Activated naive CD8-positive, alpha-beta T cell (primary cell): ENCODE measurements around the gene STX1A.

Source experiments
- H3K27ac Mint-ChIP-seq: one replicate; pipeline ENCODE4 v1.8.0; 2021; ENCODE audit warnings: mixed read lengths
- H3K27me3 Mint-ChIP-seq: one replicate; pipeline ENCODE4 v1.8.0; 2021; ENCODE audit warnings: mixed read lengths
- H3K36me3 Mint-ChIP-seq: one replicate; pipeline ENCODE4 v1.8.0; 2021; ENCODE audit warnings: mixed read lengths
- H3K4me1 Mint-ChIP-seq: one replicate; pipeline ENCODE4 v1.8.0; 2021; ENCODE audit warnings: low read depth, mixed read lengths
- H3K4me3 Mint-ChIP-seq: one replicate; pipeline ENCODE4 v1.8.0; 2021; ENCODE audit warnings: mild to moderate bottlenecking, mixed read lengths
- H3K9me3 Mint-ChIP-seq: one replicate; pipeline ENCODE4 v1.8.0; 2021; ENCODE audit warnings: low read depth, mixed read lengths

Gene STX1A

DNA sequence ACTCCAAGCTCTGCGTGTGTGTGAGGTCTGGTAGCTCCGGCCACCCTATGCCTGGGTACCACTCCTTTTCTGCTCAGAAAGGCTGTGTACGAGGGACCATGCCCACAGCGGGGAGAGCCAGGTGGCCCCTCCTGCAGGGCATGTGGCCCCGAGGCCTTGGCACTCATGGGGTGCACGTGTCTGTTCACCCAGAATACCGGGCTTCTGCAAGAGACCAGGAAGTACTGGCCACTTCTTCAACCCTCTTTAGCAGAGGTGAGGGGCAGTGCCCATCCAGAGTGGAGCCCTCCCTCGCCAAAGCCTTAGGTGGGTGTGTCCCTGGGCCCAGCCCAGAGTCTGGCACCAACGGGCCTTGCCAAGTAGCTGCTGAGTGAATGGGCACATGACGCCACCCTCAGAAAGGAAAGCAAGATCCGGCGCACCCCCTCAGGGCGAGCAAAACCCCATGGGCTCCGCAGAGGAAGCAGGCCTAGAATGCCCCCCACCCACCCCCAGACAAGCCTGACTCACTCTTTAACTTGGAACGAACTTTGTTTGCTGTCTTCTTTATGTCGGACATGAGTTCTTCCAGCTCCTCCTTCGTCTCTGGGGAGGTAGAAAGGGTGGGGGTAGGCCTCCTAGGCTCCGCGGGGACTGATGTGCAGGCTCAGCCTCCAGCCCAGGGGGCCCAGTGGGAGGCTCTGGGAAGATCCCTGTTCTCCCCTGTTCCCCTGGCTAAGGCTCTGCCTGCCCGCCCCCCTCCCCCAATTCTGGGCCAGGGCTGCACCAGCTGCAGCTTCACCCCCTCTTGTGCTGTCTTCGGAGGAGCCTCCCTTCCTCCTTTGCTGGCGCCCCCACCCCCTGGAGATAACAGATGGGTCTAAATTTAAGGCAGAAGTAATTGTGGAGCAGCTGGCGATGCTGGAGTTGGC is 14.6 kb downstream of the STX1A start:
- peaks cover 5% of the 10 kb centered on the region for H3K36me3 Mint-ChIP-seq
- no peak overlapping the region for H3K27ac Mint-ChIP-seq
- no peaks in the 10 kb centered on the region for H3K9me3 Mint-ChIP-seq
- H3K27me3 Mint-ChIP-seq, result no peaks in the 10 kb centered on the region
- peaks cover 11% of the 10 kb centered on the region for H3K4me1 Mint-ChIP-seq
- H3K4me3 Mint-ChIP-seq, result no peak overlapping the region

DNA sequence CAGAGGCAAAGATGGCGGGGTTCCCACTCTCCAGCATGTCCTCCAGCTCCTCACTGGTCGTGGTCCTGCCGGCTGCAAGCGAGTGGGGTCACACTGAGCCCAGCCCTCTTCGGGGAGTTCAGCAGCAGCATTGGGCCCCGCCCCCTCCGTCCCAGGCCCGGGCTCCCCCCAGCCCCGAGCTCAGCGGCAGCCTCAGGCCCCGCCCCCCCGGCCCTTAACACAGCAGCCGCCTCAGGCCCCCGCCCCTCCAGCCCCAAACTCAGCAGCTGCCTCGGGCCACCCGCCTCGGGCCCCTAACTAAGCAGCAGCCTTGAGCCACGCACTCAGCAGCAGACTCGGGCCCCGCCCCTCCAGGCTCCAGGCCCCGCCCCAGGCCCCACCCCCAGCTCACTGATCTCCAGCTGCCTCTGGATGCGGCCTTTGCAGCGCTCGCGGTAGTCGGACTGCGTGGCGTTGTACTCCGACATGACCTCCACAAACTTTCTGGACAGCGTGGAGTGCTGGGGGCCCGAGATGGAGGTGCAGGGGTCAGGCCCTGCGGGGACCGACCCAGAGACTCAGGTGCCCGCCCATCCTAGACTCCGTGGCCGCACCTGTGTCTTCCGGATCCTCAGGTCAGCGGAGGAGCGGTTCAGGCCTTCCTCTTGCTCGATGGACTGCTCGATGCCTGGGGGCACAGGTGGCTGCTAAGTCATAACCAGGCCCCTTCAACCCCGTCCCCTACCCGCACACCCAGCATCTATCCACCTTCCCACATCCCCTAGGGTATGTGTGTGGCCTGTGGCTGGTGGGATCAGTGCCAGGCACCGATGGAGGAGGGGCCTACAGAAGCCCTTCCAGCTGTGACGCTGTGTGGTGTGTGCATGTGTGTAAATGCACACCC is 15.5 kb downstream of the STX1A start:
- peaks cover 5% of the 10 kb centered on the region for H3K36me3 Mint-ChIP-seq
- H3K4me3 Mint-ChIP-seq, result no peak overlapping the region
- H3K27ac Mint-ChIP-seq, result no peak overlapping the region
- peaks cover 11% of the 10 kb centered on the region for H3K4me1 Mint-ChIP-seq
- H3K9me3 Mint-ChIP-seq, result no peaks in the 10 kb centered on the region
- H3K27me3 Mint-ChIP-seq, result no peaks in the 10 kb centered on the region

DNA sequence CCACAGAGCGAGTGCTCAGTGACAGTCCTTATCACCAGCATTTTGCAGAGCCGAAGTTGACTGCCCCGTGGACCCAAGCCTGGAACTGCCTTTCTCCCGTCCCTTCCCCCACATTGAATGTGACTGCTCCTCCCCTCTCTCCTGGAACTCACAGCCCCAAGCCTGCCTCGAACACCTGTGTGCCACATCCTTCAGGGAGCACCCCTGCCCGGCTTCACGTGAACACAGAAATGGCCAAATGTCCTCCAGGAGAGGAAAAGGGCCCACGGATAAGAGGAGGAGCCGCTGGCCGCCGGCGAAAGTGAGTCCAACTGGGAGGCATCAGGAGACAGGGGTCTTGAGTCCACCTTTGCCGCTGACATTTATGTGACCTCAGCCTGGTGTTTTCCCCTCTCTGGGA is 16.2 kb downstream of the STX1A start:
- Mint-ChIP-seq H3K4me3 (no peak overlapping the region), H3K27ac (no peak overlapping the region), H3K27me3 (no peaks in the 10 kb centered on the region), H3K9me3 (no peaks in the 10 kb centered on the region), H3K36me3 (peaks cover 5% of the 10 kb centered on the region), H3K4me1 (peaks cover 11% of the 10 kb centered on the region)

DNA sequence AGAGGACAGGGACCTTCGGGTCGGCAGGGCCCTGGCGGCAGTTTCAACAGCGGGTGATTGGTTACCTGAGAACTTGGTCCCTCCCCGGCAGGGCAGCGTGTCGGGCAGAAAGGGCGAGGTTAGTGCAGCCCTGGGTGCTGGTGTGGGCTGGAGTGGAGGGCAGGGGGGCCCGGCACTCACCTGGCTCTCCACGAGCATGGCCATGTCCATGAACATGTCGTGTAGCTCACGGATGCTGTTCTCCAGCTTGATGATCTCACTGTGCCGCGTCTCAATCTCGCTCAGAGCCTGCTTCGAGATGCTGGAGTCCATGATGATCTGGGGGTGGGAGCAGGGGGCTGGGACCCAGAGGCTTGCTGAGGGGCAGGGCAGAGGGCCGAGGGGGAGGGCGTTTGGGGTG is 16.8 kb downstream of the STX1A start:
- Mint-ChIP-seq H3K36me3 (peaks cover 5% of the 10 kb centered on the region), H3K9me3 (no peaks in the 10 kb centered on the region), H3K27me3 (no peaks in the 10 kb centered on the region), H3K4me3 (peak overlapping the region; percentile 17), H3K27ac (no peak overlapping the region), H3K4me1 (peaks cover 11% of the 10 kb centered on the region)

DNA sequence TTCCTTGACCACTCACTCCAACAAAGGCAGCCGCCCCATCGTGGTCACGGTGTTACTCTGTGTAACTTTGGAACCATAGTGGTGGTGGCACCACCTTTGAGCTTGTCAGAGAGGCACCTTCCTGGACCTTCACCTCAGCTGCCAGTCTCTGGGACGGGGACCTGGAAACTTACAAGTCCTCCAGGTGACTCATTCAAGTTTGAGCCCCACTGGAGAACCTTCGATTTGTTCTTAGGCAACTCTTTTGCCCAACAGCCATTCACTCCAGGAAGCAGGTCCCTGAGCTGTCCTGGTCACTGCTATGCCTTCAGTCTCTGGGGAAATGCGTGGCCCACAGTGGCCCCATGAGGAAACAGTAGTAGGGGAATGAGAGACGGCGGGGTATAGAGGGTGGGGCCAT is 17.2 kb downstream of the STX1A start:
- Mint-ChIP-seq H3K27me3 (no peaks in the 10 kb centered on the region), H3K27ac (no peak overlapping the region), H3K4me3 (peak overlapping the region; percentile 17), H3K9me3 (no peaks in the 10 kb centered on the region), H3K4me1 (peaks cover 11% of the 10 kb centered on the region), H3K36me3 (peaks cover 5% of the 10 kb centered on the region)

DNA sequence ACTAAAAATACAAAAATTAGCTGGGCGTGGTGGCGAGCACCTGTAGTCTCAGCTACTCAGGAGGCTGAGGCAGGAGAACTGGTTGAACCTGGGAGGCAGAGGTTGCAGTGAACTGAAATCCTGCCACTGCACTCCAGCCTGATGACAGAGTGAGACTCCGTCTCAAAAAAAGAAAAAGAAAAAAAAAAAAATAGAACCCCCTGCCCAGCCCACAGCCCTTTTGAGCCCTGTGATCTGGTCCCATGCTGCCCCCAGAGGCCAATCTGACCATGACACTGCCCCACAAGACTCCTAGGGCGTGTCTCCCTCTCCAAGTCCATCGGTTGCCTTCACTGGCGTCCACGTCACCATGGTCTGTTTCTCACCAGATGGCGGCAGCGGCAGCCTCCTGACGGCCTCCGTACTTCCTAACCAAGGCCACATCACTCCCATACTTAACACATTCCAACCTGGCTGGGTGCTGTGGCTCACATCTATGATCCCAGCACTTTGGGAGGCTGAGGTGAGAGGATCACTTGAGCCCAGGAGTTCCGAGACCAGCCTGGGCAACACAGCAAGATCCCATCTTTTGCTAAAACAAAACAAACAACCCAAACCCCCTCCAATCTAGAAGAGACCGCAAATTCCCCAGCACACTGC is 18.0 kb downstream of the STX1A start:
- no peaks in the 10 kb centered on the region for H3K9me3 Mint-ChIP-seq
- H3K36me3 Mint-ChIP-seq, result peaks cover 5% of the 10 kb centered on the region
- peaks cover 6% of the 10 kb centered on the region for H3K4me1 Mint-ChIP-seq
- H3K27ac Mint-ChIP-seq, result no peak overlapping the region
- no peaks in the 10 kb centered on the region for H3K27me3 Mint-ChIP-seq
- no peak overlapping the region for H3K4me3 Mint-ChIP-seq

DNA sequence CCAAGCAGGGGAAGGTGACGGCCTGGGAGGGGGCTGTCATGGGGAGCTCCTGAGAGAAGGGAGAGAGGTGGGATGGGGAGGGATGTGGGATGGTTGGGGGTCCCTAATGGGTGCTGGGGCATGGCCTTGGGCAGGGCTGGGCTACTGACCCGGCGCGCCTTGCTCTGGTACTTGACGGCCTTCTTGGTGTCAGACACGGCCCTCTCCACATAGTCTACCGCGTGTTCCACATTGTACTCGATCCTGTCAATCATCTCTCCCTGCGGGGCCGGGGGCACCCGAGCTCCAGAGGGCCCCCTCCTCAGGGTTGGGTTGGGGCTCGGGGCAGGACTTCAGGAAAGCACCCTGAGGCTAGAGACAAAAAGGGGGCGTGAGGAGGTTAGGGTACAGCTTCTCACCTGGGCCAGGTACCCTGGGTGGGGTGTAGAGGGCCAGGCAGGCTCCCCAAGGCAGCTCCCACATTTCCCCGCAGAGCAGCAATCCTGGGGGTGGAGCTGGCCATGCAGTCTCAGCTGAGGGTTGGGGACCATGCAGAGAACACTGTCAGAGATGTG is 18.8 kb downstream of the STX1A start:
- Mint-ChIP-seq H3K27ac (no peak overlapping the region), H3K4me3 (no peak overlapping the region), H3K9me3 (no peaks in the 10 kb centered on the region), H3K27me3 (no peaks in the 10 kb centered on the region), H3K4me1 (peaks cover 4% of the 10 kb centered on the region), H3K36me3 (peaks cover 6% of the 10 kb centered on the region)

DNA sequence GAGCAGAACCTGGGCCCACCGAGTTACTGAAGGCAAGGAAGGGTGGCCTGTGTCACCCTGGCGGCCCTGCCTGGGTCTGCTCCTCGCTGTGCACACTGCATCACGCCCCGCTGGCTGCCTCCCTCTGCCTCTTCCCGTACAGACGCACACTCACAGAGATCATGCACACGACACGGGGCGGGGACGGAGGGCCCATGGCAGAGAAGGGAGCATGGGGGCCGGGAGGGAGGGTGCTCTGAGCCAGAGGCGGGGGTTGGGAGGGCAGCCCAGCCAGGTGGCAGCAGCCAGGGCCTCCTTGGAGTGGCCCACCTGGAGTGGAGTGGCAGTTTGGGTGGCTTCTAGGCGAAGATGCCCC is 19.4 kb downstream of the STX1A start:
- Mint-ChIP-seq H3K4me3 (no peak overlapping the region), H3K4me1 (peaks cover 4% of the 10 kb centered on the region), H3K27me3 (no peaks in the 10 kb centered on the region), H3K27ac (no peak overlapping the region), H3K9me3 (no peaks in the 10 kb centered on the region), H3K36me3 (peaks cover 9% of the 10 kb centered on the region)

DNA sequence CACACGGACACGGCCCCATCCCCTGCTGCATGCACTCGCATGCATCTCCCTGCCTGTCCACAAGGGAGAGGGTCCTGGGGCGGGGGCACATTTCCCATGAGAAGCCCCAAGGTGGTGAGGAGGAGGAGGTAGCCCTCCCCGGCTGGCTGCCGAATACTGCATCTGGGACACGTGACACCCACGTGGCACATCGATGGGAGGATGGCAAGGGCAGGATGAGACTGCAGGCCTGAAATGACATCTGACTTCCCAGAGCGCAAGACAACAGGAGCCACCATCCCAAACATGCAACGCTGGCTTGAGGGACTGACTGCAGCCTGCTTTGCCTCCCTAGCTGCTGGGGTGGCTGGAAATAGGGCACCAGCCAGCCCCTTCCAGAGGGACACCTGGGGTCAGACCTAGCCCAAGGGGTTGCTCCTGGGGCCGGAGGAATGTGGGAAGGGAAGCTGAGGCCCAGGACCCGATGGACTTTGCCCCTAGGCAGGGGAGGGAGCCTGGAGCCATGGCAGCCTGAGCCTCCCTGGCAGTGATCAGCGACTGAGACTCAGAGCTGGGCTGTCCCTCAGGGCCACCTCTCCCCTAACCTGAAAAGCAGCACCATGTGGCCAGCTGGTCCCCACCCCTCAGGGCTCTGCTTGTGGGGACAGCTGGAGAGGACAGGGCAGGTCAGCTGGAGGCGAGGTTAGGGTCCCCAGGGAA is 19.9 kb downstream of the STX1A start:
- no peaks in the 10 kb centered on the region for H3K27me3 Mint-ChIP-seq
- H3K4me3 Mint-ChIP-seq, result no peak overlapping the region
- H3K36me3 Mint-ChIP-seq, result peaks cover 9% of the 10 kb centered on the region
- H3K4me1 Mint-ChIP-seq, result peaks cover 4% of the 10 kb centered on the region
- H3K9me3 Mint-ChIP-seq, result no peaks in the 10 kb centered on the region
- H3K27ac Mint-ChIP-seq, result no peak overlapping the region

DNA sequence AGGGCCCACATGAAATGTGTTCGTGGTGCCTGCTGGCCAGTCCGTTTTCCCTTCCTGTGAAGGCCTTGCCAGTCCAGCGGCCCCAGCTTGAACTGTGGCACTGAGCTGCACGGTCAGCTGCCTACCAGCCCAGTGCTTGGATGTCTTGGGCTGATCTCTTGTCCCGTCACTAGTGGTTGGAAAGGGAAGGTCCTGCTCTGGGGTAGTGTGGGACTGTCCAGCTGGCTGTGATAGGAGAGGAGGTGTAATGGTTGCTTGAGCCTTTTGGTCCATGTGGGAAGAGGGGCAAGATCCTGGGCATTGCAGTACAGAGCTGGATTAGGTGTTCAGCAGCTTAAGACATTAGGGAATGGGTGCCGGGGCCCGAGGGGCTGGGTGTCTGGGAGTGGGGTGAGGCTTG is 21.1 kb downstream of the STX1A start:
- H3K4me3 Mint-ChIP-seq, result no peak overlapping the region
- no peaks in the 10 kb centered on the region for H3K9me3 Mint-ChIP-seq
- peaks cover 13% of the 10 kb centered on the region for H3K36me3 Mint-ChIP-seq
- no peaks in the 10 kb centered on the region for H3K27me3 Mint-ChIP-seq
- H3K4me1 Mint-ChIP-seq, result peaks cover 2% of the 10 kb centered on the region
- H3K27ac Mint-ChIP-seq, result no peak overlapping the region

DNA sequence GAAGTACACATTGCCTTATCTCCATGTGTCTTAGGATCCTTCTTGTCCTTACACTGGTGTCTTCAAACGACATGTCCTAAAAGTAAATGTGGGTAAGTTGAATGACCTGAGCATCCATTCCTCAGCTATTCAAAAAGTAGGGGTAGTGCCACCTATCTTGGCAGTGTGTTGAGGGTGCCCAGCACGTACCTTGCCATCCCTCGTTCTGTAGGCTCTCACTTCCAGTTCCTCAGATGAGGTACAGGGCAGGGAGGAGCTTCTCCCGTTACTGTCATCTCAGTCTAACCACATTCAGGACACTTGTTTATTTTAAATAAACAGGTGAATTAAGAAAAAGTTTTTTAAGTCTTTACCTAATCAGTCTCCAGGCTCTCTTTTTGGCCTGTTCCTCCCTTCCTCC is 23.1 kb downstream of the STX1A start:
- no peak overlapping the region for H3K4me3 Mint-ChIP-seq
- H3K27ac Mint-ChIP-seq, result no peak overlapping the region
- no peaks in the 10 kb centered on the region for H3K4me1 Mint-ChIP-seq
- no peaks in the 10 kb centered on the region for H3K9me3 Mint-ChIP-seq
- peaks cover 16% of the 10 kb centered on the region for H3K36me3 Mint-ChIP-seq
- H3K27me3 Mint-ChIP-seq, result no peaks in the 10 kb centered on the region

DNA sequence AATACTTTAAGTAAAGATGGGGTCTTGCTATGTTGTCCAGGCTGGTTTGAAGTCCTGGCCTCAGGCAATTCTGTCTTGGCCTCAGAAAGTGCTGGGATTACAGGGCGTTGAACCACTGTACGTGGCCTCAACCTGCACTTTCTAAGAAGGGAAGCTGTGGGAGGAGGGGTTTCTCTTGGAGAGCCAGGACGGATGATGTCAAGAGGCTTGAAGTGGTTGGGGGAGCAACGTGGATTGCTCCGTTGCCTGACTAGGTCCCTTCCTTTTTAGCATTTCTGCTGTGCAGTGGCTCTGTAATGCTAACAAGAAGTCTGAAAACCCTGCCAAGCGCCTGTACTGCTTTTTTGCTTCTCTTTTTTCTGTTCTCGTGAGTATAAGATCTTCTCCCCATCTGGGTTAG is 28.8 kb downstream of the STX1A start:
- Mint-ChIP-seq H3K27ac (no peak overlapping the region), H3K27me3 (no peaks in the 10 kb centered on the region), H3K4me1 (peaks cover 10% of the 10 kb centered on the region), H3K4me3 (no peak overlapping the region), H3K36me3 (peaks cover 19% of the 10 kb centered on the region), H3K9me3 (no peaks in the 10 kb centered on the region)

DNA sequence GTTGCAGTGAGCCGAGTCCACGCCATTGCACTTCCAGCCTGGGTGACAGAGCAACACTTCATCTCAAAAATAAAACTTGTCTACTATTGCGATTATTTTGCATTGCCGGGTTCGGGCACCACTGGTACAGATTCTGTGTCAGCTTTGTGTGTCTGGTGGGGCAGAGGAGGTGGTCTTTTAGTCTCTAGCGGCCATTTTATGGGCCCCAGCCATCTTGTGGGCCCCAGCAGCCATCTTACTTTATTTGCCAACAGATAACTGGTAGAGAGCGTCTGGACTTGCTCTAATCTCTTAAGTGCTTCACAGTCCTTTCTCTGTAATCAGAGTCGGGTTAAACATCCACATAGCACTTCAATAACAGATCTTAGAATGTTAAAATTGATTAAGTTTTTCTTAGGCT is 31.2 kb downstream of the STX1A start:
- Mint-ChIP-seq H3K4me1 (peaks cover 23% of the 10 kb centered on the region), H3K27ac (no peak overlapping the region), H3K9me3 (no peaks in the 10 kb centered on the region), H3K4me3 (no peak overlapping the region), H3K27me3 (no peaks in the 10 kb centered on the region), H3K36me3 (peaks cover 16% of the 10 kb centered on the region)

DNA sequence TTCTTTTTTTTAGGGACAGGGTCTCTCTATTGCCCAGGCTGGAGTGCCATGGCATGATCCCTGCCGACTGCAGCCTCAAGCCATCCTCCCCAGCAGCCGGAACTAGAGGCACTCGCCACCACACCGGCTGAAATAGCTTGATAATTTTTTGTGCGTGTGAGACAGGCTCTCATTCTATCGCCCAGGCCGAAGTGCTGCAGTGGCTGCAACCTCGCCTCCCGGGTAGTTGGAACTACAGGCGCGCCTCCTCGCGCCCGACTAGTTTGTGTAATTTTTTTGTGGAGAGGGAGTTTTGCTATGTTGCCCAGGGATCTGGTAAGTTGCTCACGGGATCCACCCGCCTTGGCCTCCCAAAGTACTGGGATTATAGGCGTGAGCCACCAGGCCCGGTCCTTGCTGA is 34.2 kb downstream of the STX1A start:
- Mint-ChIP-seq H3K4me3 (peak overlapping the region; percentile 47), H3K27ac (no peak overlapping the region), H3K9me3 (no peaks in the 10 kb centered on the region), H3K4me1 (peaks cover 38% of the 10 kb centered on the region), H3K36me3 (peaks cover 11% of the 10 kb centered on the region), H3K27me3 (no peaks in the 10 kb centered on the region)
